HEK293 (cell line): ENCODE measurements around the gene TIMM10.

Experiments used
- OVOL3 ChIP-seq: fragments of 450-650 bp; formaldehyde crosslinking; IDR thresholded peaks from 2 replicates; pipeline ENCODE4 v1.5.1; 2016; ENCODE audit warnings: missing biosample characterization, missing genetic modification characterization
- WT1 ChIP-seq: fragments of 450-650 bp; formaldehyde crosslinking; IDR thresholded peaks from 2 replicates; pipeline ENCODE4 v1.5.1; 2016; ENCODE audit warnings: missing biosample characterization, missing genetic modification characterization
- ZBTB8A ChIP-seq: fragments of 450-650 bp; formaldehyde crosslinking; IDR thresholded peaks from 2 replicates; pipeline ENCODE4 v1.5.1; 2016; ENCODE audit warnings: missing biosample characterization, missing genetic modification characterization
- ZNF140 ChIP-seq: fragments of 450-650 bp; formaldehyde crosslinking; IDR thresholded peaks from 2 replicates; pipeline ENCODE4 v1.5.1; 2016; ENCODE audit warnings: missing biosample characterization, missing genetic modification characterization
- ZNF274 ChIP-seq, 2 experiments: fragments of 200-500 bp in 1 of 2; fragments of 450-650 bp in 1 of 2; sonication (Bioruptor generic) in 1 of 2; formaldehyde crosslinking in 1 of 2; IDR thresholded peaks; 2 replicates each; pipeline versions ENCODE4 v1.5.1 to v1.6.1; 2014 to 2016; ENCODE audit warnings: borderline replicate concordance in 1 of 2, inconsistent platforms in 1 of 2, low read length in 1 of 2, missing biosample characterization in 1 of 2, missing genetic modification characterization in 1 of 2
- ZNF311 ChIP-seq: fragments of 450-650 bp; formaldehyde crosslinking; IDR thresholded peaks from 2 replicates; pipeline ENCODE4 v1.5.1; 2017; ENCODE audit warnings: missing biosample characterization, missing genetic modification characterization, borderline replicate concordance
- ZNF341 ChIP-seq: fragments of 450-650 bp; formaldehyde crosslinking; IDR thresholded peaks from 2 replicates; pipeline ENCODE4; 2016; ENCODE audit warnings: low read depth, missing biosample characterization, missing genetic modification characterization
- ZNF416 ChIP-seq: fragments of 450-650 bp; formaldehyde crosslinking; IDR thresholded peaks from 2 replicates; pipeline ENCODE4 v1.5.1; 2016; ENCODE audit warnings: missing biosample characterization, missing genetic modification characterization
- ZNF48 ChIP-seq: fragments of 450-650 bp; formaldehyde crosslinking; IDR thresholded peaks from 2 replicates; pipeline ENCODE4 v1.5.1; 2016; ENCODE audit warnings: missing biosample characterization, missing genetic modification characterization
- ZNF660 ChIP-seq: fragments of 450-650 bp; IDR thresholded peaks from 2 replicates; pipeline ENCODE4 v1.5.1; 2018; ENCODE audit warnings: missing biosample characterization, mild to moderate bottlenecking, missing genetic modification characterization
- ZNF777 ChIP-seq: fragments of 450-650 bp; formaldehyde crosslinking; IDR thresholded peaks from 2 replicates; pipeline ENCODE4 v1.5.1; 2017; ENCODE audit warnings: missing biosample characterization, missing genetic modification characterization, borderline replicate concordance
- TF ChIP-seq, protein P1 (sequence below): fragments of 450-650 bp; formaldehyde crosslinking; IDR thresholded peaks from 2 replicates; pipeline ENCODE4 v1.5.1; 2016; ENCODE audit warnings: missing biosample characterization, missing genetic modification characterization
- TF ChIP-seq, protein P2 (sequence below): fragments of 450-650 bp; formaldehyde crosslinking; IDR thresholded peaks from 2 replicates; pipeline ENCODE4 v1.5.1; 2017; ENCODE audit warnings: missing biosample characterization, missing genetic modification characterization
- TF ChIP-seq, protein P3 (sequence below): fragments of 450-650 bp; formaldehyde crosslinking; IDR thresholded peaks from 2 replicates; pipeline ENCODE4 v1.5.1; 2016; ENCODE audit warnings: missing biosample characterization, missing genetic modification characterization

DNA sequence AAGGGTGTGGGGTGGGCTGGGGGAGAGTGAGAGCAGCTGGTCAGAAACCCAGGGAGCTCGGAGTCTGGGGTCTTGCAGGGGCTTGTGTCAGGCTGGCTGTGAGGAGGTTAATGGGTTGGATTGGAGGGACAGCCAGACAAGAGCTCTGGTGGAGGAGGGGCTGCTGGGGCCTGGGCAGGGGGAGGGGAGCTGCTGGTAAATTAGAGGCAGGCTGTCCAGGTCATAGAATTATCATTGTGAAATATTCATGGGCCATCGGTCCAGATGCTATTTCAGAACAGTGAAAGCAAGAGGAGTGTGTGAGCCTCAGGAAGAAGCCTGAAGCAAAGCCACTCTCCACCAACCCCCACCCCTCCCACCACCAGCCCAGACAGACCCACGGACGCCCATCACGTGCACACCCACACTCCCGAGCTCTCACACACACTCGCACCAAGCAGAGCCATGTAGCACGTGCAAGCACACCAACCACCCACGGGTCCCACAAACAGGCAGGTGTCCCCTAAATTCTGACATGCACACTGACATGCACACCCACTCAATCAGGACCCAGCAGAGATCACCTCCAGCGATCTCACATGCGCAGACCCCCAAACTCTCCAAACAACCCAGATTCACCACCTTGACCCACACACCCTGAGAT, 51.4 kb downstream of the TIMM10 start:
- TF ChIP-seq, protein P1, sequence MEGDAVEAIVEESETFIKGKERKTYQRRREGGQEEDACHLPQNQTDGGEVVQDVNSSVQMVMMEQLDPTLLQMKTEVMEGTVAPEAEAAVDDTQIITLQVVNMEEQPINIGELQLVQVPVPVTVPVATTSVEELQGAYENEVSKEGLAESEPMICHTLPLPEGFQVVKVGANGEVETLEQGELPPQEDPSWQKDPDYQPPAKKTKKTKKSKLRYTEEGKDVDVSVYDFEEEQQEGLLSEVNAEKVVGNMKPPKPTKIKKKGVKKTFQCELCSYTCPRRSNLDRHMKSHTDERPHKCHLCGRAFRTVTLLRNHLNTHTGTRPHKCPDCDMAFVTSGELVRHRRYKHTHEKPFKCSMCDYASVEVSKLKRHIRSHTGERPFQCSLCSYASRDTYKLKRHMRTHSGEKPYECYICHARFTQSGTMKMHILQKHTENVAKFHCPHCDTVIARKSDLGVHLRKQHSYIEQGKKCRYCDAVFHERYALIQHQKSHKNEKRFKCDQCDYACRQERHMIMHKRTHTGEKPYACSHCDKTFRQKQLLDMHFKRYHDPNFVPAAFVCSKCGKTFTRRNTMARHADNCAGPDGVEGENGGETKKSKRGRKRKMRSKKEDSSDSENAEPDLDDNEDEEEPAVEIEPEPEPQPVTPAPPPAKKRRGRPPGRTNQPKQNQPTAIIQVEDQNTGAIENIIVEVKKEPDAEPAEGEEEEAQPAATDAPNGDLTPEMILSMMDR = no peak
- TF ChIP-seq ZNF416 (tag by site-specific recombination) (no peak), OVOL3 (no peak), ZNF660 (no peak), ZNF140 (tag by site-specific recombination) (no peak), ZNF48 (tag by site-specific recombination) (no peak), ZNF341 (tag by site-specific recombination) (no peak), WT1 (tag by site-specific recombination) (no peak), ZNF777 (tag by site-specific recombination) (no peak), ZNF311 (tag by site-specific recombination) (no peak), ZBTB8A (no peak), ZNF274 (IDR thresholded peaks at IDR 0.05; ENCODE audit: low read length) (no peak), ZNF274 (tag by site-specific recombination; IDR thresholded peaks at IDR 0.05; ENCODE audit: borderline replicate concordance) (no peak)
- TF ChIP-seq, protein P2, sequence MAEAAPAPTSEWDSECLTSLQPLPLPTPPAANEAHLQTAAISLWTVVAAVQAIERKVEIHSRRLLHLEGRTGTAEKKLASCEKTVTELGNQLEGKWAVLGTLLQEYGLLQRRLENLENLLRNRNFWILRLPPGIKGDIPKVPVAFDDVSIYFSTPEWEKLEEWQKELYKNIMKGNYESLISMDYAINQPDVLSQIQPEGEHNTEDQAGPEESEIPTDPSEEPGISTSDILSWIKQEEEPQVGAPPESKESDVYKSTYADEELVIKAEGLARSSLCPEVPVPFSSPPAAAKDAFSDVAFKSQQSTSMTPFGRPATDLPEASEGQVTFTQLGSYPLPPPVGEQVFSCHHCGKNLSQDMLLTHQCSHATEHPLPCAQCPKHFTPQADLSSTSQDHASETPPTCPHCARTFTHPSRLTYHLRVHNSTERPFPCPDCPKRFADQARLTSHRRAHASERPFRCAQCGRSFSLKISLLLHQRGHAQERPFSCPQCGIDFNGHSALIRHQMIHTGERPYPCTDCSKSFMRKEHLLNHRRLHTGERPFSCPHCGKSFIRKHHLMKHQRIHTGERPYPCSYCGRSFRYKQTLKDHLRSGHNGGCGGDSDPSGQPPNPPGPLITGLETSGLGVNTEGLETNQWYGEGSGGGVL = no peak
- TF ChIP-seq, protein P3, sequence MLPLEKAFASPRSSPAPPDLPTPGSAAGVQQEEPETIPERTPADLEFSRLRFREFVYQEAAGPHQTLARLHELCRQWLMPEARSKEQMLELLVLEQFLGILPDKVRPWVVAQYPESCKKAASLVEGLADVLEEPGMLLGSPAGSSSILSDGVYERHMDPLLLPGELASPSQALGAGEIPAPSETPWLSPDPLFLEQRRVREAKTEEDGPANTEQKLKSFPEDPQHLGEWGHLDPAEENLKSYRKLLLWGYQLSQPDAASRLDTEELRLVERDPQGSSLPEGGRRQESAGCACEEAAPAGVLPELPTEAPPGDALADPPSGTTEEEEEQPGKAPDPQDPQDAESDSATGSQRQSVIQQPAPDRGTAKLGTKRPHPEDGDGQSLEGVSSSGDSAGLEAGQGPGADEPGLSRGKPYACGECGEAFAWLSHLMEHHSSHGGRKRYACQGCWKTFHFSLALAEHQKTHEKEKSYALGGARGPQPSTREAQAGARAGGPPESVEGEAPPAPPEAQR (tag by site-specific recombination) = no peak
